Muscle of back (tissue), 11 donors: Measurements from ENCODE around the gene LCN9. TPM values are rescaled to one million over a fixed set of nuclear protein-coding genes. Genes with fewer than 3 reads are reported as not detected.
"Not testable (repeated sequence)": the region's sequence is repeated elsewhere in the genome, so short reads cannot be mapped to it uniquely, and the experiment has no call there.

Source experiments
- DNase-seq, 3 donors: peaks; one replicate each; pipeline versions ENCODE4 v3.0.0 to v3.0.0-alpha.2; 2013
- polyA plus RNA-seq, 10 donors: library from polyadenylated mRNA; unstranded; fragments of 120-200 nt; gene quantifications; one replicate each; pipeline ENCODE4 v1.2.1, GENCODE V29; 2013; ENCODE audit not compliant: insufficient read length in 10 of 10

LCN9 gene
- polyA plus RNA-seq, 10 donors: not detected

GRCh38 chr9:135670721-135671590 is 7.8 kb downstream of the LCN9 start:
- DNase-seq: no peak

GRCh38 chr9:135671591-135672041 is 8.5 kb downstream of the LCN9 start:
- no peak for DNase-seq

- DNase-seq: not testable (repeated sequence)
Observed at GRCh38 chr9:135672786-135673185, 9.7 kb downstream of the LCN9 start.

GRCh38 chr9:135673941-135674340 is 10.8 kb downstream of the LCN9 start:
- no peak for DNase-seq

- no peak for DNase-seq
Observed at GRCh38 chr9:135674977-135675376, 11.9 kb downstream of the LCN9 start.

- DNase-seq: no peak
Observed at GRCh38 chr9:135676891-135677290, 13.8 kb downstream of the LCN9 start.

GRCh38 chr9:135677641-135678168 is 14.6 kb downstream of the LCN9 start:
- DNase-seq: no peak

GRCh38 chr9:135678236-135679017 is 15.3 kb downstream of the LCN9 start:
- DNase-seq: no peak

GRCh38 chr9:135680056-135680455 is 16.9 kb downstream of the LCN9 start:
- DNase-seq: no peak

- no peak for DNase-seq
Observed at GRCh38 chr9:135681161-135681560, 18.1 kb downstream of the LCN9 start.

- DNase-seq: no peak
Observed at GRCh38 chr9:135683401-135684034, 20.4 kb downstream of the LCN9 start.

GRCh38 chr9:135684691-135685090 is 21.6 kb downstream of the LCN9 start:
- DNase-seq: no peak

GRCh38 chr9:135687216-135687615 is 24.1 kb downstream of the LCN9 start:
- DNase-seq: no peak

GRCh38 chr9:135689011-135689410 is 25.9 kb downstream of the LCN9 start:
- no peak for DNase-seq

- DNase-seq: no peak
Observed at GRCh38 chr9:135690836-135691570, 27.9 kb downstream of the LCN9 start.

GRCh38 chr9:135692410-135692809 is 29.3 kb downstream of the LCN9 start:
- DNase-seq: no peak

GRCh38 chr9:135693265-135693664 is 30.2 kb downstream of the LCN9 start:
- no peak for DNase-seq

- no peak for DNase-seq
Observed at GRCh38 chr9:135693771-135694170, 30.7 kb downstream of the LCN9 start.

GRCh38 chr9:135694414-135694813 is 31.3 kb downstream of the LCN9 start:
- DNase-seq: no peak

GRCh38 chr9:135695036-135695435 is 31.9 kb downstream of the LCN9 start:
- no peak for DNase-seq

GRCh38 chr9:135695642-135696041 is 32.5 kb downstream of the LCN9 start:
- DNase-seq: no peak
